Activated effector memory CD4-positive, alpha-beta T cell treated with Interleukin-2 at 50 U/mL for 16 hours (primary cell): ENCODE results near the gene GALNT1.

Source experiments
- DNase-seq: peaks from one replicate; pipeline ENCODE4 v3.0.0-alpha.2; 2020

The GALNT1 gene

DNA sequence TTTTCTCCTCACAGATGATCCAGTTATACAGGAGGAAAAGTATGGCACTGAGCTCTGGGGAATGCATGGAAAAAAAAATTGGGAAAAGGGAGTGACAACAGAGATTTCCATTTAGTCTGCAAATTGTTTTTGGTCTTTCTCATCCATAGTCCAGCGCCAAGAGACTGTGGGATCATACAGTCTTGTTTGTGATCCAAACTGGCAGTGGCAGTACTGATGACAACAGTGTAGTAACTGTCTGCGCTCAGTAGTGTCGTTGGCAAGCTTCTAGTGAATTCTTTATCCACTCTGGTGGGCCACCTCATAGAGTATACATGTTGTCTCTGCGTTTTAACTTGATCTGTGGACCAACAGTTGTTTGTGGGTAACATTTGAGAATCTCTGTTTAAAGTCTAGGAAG is 37.9 kb downstream of the GALNT1 start:
- DNase-seq, result no peak

DNA sequence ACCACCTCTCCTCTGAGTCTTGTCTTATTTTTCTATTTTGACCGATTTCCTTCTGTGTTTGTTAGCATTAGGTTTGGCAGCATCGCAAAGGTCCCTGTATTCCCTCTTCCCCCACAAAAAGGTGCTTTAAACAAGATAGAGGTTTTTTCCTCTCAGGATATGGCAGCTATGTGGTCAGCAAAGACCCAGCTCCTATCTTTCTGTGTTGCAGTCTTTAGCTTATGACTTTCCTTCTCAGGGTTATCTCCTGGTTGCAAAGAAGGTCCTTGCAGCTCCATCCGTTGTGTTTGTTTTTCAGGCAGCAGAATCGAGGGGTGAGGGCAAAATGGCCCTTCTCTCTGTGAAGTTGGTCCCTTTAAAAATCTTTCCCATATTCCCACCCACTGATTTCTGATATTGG is 38.4 kb downstream of the GALNT1 start:
- DNase-seq, result no peak

DNA sequence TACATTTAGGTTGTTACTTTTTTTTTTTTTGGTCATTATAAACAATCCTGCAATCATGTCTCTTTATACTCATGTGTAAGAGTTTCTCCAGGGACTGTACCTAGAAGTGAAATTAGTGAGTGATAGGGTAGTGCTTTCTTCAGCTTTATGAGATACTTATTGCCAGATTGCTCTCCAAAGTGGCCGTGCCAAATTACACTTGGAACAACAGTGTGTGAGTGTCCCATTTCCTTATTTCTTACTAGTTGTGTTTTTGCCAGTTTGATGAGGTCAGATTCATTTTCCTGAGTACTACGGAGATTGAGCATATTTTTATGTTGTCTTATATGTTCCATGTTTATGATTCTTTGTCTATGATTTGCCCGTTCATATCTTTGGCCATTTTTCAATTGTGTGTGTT is 39.2 kb downstream of the GALNT1 start:
- DNase-seq, result no peak

DNA sequence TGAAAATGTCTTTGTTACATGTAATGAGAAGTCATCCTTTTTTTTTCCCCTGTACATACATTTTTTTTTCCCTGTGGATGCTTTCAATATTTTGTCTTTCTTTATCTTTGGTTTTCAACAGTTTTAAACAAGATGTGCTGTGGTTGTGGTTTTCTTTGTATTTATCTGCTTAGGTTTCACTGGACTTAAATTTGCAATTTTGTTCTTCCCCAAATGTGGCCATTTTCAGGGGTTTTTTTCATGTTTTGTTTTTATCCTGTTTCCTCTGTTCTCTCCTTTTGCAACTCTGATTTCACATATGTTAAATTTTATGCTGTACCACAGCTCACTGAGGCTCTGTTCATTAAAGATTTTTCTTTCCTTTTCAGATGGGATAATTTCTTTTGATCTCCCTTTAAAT is 41.7 kb downstream of the GALNT1 start:
- DNase-seq, result no peak

DNA sequence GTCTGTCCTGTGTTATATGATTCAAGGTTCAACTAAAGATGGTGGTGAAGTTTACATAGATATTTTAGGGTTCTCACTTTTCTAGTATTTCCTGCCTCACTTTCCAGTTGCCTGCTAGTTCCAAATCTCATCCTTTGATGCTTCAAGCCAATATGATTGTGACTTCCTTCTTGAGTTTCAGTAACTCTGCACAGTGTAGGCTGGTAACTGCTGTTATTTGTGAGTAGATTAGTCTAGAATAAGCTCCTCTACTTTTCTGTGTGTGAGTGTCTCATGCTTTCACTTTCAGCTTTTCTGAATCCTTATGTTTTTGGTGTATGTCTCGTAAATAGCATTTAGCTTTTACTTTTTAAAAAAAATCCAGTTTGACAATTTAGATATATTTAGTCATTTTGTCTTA is 42.6 kb downstream of the GALNT1 start:
- DNase-seq, result no peak

DNA sequence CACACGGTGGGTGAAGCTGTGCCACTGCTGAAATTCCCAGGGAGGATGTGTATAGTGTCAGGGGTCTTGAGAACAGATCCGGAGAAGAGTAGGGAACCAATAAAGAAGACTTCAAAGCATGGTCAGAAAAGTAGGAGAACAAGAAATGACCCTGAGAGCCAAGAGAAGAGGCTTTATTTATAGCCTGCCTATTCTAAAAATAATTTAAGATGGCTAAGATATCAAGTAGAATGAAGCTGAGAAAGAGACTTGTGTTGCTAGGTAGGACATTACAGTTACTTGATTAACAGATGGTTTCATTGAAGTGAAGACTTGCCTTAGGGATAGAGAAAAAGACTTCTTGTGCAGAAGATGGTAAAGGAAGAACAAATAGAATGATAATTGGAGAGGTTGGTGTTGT is 43.7 kb downstream of the GALNT1 start:
- DNase-seq, result no peak

DNA sequence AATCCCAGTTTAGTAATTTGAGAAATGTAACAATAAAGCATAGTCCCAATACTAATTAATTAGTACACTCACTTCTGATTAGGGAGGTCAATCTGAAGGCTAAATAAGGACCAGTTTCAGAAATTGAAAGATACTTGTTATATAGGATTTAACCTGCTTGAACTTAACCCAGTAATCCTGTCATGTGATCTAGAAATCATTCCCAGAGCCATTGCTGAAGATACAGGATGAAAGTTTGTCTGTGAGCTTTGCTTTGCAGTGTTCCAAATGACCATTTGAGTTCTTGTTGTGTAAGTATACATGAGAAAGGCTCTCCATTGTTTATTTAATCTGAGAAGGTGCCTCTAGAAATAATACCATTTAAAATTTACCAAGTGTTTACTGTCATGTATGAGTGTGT is 52.2 kb downstream of the GALNT1 start:
- no peak for DNase-seq

DNA sequence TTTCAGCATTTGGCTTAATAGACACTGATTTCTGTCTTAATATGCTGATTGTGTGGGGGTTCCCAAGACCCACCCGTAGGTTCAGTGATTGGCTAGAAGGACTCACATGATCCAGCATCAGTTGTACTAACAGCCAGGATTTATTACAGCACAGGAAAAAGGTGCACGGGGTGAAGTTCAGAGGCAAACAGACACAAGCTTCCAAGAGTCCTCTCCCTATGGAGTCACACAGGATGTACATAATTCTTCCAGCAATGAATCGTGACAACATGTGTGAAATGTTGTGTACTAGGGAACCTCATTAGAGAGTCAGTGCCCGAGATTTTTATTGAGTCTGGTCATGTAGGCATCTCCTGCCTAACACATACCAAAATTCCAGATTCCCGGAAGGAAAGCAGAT is 52.8 kb downstream of the GALNT1 start:
- DNase-seq, result no peak

DNA sequence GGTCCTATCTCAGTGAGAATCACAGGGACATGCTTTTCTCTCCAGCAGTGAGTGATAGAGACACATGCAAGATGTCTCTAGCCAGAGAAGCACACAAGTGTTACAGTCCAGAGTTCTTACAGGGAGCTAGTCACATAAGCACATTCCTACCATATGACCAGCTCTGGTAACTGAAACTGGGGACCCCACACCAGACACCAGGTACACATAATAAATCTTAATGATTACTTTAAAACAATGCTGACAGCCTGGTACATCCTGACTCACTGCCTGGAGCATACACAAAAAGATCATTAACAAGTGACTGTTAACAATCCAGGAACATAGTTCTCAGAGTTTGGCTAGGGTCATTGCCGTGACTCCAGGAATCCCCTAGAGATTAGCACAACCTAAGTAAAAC is 53.6 kb downstream of the GALNT1 start:
- no peak for DNase-seq

DNA sequence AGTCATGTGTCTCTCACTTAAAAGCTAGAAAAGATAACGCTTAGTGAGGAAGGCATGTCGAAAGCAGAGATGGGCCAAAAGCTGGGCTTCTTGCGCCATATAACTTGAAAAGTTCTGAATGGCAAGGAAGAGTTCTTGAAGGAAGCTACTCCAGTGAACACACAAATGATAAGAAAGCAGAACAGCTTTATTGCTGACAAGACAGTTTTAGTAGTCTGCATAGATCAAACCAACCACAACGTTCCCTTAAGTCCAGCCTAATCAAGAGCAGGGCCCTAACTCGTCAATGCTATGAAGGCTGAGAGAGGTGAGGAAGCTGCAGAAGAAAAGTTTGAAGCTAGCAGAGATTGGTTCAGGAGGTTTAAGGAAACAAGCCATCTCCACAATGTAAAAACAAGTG is 55.7 kb downstream of the GALNT1 start:
- DNase-seq, result no peak

DNA sequence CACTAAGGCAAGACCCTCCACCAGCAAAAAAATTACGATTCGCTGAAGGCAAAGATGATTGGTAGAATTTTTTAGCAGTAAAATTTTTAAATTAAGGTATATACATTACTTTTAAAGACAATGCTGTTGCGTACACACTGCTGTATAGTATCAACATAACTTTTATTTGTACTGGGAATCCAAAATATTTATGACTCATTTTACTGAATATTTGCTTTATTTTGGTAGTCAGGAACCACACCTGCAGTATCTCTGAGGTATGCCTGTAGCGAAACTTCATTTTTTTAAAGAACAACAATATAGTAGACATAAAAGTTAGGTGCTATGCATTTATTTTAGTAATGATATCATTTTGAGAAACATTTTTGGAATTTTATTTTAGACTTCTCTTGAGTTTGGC is 57.8 kb downstream of the GALNT1 start:
- DNase-seq, result no peak

DNA sequence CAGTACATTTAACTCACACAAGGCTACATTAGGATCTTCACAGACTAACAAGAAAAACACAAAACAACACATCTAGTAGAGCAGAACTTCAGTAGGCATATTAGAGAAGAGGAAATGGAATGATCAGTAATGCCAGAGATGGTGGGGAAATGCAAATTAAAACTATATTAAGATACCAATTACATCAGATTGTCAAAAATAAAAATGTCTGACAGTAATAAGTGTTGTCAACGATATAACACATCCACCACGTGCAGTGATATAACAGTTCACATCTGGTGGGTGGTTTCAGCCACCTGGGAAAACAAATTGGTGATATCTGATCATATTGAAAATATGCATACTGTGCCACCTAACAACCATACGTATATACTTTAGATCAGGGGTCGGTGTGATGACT is 59.9 kb downstream of the GALNT1 start:
- no peak for DNase-seq

DNA sequence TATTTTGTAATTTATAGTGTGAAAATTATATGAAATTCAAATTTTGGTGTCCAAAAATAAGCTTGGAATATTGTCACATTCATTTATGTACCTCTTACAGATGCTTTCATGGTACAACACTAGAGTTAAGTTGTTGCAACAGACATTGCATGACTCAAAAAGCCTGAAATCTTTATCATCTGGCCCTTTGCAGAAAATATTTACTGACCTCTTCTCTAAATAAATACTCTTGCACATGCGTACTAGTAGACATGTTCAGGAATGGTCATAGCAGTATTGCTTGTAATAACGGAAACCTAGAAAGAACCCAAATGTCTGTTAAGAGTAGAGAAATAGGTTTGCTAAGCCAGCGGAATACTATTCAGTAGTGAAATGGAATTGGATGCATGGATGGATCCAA is 60.4 kb downstream of the GALNT1 start:
- DNase-seq, result no peak

DNA sequence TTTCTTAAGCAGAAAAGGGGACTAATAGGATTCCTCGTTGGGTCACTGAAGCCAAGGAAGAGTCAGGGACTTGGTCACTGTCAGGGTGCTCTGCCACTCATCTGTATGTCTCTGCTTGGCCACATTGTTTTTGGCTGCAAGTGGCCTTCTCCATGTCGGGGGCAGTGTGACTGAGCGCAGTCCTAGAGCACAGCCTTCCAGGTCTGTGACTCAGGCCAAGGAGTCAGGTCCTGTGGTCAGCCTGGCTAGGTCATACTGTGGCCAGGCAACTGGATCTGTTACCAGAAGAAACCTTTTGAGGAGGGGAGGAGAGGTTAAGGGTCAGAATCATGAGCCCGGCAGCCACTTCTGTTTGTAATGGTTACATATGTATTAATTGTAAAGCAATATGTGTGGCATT is 61.3 kb downstream of the GALNT1 start:
- no peak for DNase-seq

DNA sequence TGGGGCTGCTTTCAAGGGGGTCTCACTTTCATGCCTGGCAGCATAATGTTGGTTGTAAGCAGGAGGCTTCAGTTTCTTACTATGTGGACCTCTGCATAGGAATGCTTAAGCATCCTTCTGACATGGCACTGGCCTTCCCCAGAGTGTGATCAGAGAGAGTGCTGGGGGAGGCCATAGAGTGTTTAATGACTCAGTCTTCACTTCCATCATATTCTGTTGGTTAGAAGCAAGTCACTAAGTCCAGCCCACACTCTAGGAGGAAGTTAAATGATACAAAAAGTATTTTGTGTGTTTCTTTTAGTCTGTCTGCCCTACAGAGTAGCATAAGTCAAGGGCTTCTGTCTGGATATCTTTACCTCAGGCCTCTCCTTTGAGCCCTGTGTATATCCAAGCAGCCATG is 64.9 kb downstream of the GALNT1 start:
- no peak for DNase-seq

DNA sequence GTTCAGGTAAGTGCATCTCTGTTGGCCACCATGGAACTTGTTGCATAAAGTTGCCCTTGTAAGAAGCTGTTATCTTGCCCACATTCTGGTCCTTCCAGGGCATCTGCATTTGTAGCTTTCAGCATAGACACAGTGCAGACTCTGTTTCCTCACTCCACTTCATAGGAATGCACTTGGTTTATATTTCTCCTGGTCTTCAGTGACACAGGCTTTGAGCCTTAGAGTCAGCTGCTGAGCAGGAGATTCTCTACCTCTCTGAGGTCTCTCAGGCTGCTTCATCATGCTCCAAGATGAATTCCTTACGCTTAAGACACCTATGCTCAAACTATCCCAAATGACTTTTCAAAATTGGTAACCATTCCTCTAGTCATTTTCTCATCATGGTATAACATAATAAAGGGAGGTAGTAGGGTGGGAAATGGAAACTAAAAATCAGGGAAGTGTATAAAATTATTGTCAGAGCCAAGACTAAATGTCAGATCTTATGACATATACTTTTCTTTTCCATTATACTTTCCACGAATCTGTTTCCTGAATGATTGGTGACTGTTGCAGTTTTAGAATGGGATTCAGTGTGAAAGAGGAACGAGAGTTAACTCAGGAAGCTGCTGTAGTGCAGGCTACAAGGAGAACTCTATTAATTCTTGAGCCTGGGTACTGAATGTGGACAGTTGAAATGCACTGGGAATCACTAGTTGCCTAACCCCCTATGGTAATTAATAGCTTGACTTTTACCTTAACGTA is 72.0 kb downstream of the GALNT1 start:
- DNase-seq, result no peak

DNA sequence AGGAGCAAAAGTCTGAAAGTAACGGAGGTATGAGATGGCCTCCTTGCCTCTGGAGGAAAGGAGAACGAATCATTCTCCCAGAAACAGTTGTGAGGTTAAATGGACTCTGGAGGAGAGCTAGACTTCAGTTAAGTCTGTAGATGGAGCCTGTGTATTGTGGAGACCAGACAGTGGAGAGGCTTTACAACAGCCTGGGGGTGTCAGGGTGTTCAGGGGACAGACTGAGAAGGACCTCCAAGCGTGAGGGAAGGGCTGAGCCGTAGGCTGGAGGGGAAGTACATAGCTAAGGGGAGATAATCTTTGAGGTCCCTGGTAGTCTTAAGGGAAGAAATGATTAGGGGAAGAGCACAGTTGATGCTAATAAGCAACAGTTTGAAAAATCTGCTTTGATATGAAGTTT is 76.6 kb downstream of the GALNT1 start:
- no peak for DNase-seq

DNA sequence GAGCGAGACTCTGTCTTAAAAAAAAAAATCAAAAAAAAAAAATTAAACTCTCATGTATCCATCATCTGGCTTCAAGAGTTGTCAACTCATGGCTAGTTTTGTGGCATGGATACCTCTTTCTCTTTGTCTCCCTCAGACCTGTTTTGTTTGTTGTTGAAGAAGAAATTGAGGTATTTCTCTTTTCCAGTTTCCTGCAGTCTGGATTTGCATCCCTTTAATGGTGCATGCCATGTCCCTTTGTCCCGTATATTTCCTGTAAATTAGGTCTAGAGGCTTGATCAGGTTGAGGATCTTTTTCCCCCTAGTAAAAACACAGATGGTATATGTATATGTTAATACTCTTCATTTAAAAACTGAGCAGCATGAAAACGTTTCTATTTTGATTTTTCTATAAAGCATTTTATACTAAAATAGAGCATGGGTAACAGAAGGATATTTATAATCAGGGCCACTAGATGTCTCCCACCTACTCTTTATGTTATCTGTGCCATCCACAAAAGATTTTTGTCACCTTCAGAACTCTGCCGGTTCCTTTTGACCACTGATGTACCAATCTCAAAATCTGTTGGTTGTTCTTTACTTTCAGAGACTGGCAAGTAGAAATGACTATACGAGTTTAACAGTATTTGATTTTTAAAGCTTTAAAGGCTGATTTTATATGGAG is 80.1 kb downstream of the GALNT1 start:
- DNase-seq, result no peak

DNA sequence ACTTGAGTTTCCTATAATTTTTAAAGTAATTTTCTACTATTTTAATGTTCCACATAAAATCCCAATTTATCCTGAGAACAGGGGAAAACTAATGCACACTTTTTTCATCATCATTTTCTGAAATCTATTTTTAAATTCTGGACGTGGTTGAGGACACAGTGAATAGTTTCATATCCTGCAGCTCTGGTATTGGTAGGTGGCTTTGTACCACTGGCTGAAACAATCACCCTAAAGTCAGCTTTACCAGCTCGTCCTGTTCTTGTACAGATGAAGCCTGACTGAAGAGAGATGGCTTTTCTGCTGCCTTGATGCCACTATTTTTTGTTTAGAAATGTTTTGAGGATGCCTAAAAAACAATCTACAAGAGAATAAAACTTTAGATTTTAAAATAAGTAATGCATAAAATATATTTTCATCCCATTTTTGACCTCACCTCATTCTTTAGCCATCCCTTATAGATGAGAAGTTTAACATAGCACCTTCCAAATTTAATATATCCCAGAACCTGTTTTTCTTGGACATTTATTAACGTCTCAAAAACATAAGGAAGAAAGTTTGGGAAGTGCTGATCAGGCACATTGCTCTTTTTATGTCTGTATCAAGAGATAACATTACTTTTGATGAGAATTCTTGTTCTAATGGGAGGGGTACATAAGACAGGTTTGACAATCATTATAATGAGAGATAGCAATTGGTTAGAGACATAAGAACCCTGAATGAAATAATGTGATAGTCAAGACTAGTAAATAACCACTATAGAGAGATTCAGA is 80.9 kb downstream of the GALNT1 start:
- DNase-seq, result no peak

DNA sequence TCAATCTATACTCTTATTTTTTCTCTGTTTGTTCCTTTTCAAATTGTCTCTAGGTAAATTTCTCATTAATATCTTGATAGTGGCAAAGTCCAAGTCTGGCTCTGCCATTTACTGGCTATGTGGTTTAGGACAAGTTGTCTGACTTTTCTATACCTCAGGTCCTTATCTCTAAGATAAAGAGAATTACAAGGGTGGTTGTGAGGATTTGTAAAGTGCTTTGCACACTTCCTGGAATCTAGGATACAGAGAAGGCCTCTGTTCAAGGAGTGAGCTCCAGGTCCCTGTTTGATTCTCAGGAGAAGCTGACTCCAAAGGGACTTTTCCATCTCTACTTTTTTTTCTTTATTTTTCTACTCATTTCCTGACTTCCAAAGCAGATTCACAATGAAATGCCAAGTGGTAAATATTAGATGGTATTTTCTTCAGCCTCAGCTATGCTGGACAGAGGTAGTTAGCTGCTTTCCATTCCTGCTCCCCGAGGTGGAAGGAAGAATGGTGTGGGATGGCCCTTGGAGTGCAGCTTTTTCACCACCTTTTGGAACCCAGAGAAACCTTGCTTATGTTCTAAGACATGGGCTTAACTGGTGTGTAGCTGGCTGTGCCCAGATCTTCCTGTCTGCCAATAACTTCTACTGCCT is 90.5 kb downstream of the GALNT1 start:
- no peak for DNase-seq

DNA sequence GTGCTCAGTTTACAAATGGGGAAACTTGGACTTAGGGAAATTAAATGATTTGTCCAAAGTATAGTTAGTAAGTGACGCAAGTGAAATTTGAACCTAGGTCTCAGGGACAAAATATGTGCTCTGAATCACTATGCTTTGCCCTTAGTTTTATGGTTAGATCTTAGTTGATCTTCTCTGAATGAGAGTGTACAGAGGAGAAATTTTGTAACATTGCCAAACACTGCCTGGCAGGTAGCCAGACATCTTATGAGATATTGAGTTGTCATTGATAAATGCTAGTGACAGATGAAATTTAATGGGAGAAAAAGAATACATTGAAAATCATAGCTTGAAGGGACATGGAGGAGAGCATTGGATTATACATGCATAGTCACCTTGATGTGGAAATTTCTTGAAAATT is 91.4 kb downstream of the GALNT1 start:
- DNase-seq, result no peak

DNA sequence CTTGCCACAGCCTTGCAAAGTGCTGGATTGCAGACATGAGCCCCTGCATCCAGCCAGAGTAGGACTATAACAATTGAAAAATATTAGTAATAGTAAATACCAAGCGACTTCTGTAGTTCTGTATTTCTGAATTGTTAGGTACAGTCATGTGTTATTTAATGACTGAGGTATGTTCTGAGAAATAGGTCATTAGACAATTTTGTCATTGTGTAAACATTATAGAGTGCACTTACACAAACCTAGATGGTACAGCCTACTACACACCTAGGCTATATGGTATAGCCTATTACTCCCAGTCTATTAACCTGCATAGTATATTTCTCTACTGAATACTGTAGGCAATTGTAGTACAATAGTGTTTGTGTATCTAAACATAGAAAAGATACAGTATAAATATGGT is 92.1 kb downstream of the GALNT1 start:
- DNase-seq, result no peak

DNA sequence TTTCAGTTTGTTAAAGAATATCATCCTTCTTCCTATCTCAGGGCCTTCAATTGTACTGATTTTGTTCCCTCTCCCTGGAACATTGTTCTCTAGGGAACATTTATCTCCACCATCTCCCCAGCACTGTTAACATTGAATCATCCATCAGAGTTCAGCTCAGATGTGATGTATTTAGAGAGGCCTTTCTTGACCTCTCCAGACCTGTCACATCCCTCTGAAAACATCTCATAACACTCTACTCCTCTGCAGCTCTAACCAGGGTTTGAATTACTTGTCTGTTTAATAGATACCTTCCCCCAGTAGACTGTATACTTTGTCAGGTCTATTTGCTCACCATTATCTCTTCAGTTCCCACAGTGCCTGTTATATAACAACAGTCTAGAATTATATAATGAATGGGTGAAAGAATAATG is 98.6 kb downstream of the GALNT1 start:
- no peak for DNase-seq
